Measurements from ENCODE around the gene HSF5.

DNA sequence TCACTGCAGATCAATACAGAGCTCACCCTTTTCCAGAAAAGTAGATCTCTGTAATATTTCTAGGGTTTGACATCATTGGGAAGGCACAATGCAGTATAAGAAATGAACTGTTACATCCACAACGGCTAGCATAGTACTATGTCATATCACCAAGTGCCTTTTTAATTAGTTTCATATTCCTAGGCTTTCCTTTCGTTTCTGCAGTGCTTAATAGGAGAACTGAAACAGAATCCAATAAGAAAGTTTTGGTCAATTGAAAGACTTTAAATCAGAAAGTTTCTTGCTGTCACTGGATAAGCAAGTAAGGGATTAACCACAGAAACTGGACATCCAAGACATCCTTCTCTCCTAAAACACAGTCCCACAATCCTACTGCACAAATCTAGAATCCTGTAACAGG is 67.4 kb downstream of the HSF5 start:
- no peak for TF ChIP-seq CHD2 (IDR thresholded peaks at IDR 0.05; ENCODE audit: low read length, partially characterized antibody)
- TF ChIP-seq, protein P1, sequence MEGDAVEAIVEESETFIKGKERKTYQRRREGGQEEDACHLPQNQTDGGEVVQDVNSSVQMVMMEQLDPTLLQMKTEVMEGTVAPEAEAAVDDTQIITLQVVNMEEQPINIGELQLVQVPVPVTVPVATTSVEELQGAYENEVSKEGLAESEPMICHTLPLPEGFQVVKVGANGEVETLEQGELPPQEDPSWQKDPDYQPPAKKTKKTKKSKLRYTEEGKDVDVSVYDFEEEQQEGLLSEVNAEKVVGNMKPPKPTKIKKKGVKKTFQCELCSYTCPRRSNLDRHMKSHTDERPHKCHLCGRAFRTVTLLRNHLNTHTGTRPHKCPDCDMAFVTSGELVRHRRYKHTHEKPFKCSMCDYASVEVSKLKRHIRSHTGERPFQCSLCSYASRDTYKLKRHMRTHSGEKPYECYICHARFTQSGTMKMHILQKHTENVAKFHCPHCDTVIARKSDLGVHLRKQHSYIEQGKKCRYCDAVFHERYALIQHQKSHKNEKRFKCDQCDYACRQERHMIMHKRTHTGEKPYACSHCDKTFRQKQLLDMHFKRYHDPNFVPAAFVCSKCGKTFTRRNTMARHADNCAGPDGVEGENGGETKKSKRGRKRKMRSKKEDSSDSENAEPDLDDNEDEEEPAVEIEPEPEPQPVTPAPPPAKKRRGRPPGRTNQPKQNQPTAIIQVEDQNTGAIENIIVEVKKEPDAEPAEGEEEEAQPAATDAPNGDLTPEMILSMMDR (IDR thresholded peaks at IDR 0.05): no peak
- TF ChIP-seq EP300 (IDR thresholded peaks at IDR 0.05): no peak
- TF ChIP-seq ZFP36 (IDR thresholded peaks at IDR 0.05; ENCODE audit: borderline replicate concordance, partially characterized antibody): no peak
- TF ChIP-seq POLR2A (IDR thresholded peaks at IDR 0.05; ENCODE audit: low read length): no peak
- TF ChIP-seq RAD21 (conservative IDR thresholded peaks at IDR 0.05 in 1 of 2, IDR thresholded peaks at IDR 0.05 in 1 of 2): no peak
- no peak for TF ChIP-seq SMC3 (IDR thresholded peaks at IDR 0.05)
- TF ChIP-seq NPAS2 (CRISPR knock-in tag; IDR thresholded peaks at IDR 0.05; ENCODE audit: borderline replicate concordance): no peak
- TF ChIP-seq, protein P2, sequence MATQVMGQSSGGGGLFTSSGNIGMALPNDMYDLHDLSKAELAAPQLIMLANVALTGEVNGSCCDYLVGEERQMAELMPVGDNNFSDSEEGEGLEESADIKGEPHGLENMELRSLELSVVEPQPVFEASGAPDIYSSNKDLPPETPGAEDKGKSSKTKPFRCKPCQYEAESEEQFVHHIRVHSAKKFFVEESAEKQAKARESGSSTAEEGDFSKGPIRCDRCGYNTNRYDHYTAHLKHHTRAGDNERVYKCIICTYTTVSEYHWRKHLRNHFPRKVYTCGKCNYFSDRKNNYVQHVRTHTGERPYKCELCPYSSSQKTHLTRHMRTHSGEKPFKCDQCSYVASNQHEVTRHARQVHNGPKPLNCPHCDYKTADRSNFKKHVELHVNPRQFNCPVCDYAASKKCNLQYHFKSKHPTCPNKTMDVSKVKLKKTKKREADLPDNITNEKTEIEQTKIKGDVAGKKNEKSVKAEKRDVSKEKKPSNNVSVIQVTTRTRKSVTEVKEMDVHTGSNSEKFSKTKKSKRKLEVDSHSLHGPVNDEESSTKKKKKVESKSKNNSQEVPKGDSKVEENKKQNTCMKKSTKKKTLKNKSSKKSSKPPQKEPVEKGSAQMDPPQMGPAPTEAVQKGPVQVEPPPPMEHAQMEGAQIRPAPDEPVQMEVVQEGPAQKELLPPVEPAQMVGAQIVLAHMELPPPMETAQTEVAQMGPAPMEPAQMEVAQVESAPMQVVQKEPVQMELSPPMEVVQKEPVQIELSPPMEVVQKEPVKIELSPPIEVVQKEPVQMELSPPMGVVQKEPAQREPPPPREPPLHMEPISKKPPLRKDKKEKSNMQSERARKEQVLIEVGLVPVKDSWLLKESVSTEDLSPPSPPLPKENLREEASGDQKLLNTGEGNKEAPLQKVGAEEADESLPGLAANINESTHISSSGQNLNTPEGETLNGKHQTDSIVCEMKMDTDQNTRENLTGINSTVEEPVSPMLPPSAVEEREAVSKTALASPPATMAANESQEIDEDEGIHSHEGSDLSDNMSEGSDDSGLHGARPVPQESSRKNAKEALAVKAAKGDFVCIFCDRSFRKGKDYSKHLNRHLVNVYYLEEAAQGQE (IDR thresholded peaks at IDR 0.05): no peak

Data from A549 (cell line).